HUDEP-2 (cell line): ENCODE data around the gene SLC26A8.
"Not testable (repeated sequence)": the region's sequence is repeated elsewhere in the genome, so short reads cannot be mapped to it uniquely, and the experiment has no call there.

ENCODE experiments used
- DNase-seq, 76 experiments: peaks; one replicate each; lab custom pipeline; 2025; ENCODE audit not compliant: unreplicated experiment in 76 of 76; lab: John Stamatoyannopoulos, UW

Gene SLC26A8

GRCh38 chr6:36025260-36025931, 955 bp upstream of the SLC26A8 start:
- DNase-seq, result peak in 1 of 76 experiments; percentile 25

- peak in 1 of 76 experiments; percentile 15 for DNase-seq
These were observed 4.3 kb downstream of the SLC26A8 start for GRCh38 chr6:36020154-36020553.

DNA sequence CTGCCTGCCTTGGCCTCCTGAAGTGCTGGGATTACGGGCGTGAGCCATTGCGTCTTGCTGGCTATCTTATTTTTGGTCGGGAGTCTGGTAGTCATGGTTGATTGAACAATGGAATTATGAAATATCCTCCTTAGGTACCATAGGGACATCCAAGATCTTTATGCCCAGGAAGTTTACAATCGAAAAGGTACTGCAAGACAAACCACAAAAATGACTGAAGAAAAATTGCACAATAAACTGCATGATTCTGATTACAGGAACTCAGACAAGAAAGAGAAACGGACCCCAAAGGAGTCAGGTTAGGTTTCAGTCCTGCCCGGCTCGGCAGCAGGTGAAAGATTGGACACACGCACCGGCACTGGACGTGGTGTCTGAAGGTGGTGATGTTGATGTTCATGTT, 5.3 kb downstream of the SLC26A8 start:
- DNase-seq, result no peak

- DNase-seq, result no peak
These were observed 6.1 kb downstream of the SLC26A8 start for GRCh38 chr6:36018339-36018738.

DNA sequence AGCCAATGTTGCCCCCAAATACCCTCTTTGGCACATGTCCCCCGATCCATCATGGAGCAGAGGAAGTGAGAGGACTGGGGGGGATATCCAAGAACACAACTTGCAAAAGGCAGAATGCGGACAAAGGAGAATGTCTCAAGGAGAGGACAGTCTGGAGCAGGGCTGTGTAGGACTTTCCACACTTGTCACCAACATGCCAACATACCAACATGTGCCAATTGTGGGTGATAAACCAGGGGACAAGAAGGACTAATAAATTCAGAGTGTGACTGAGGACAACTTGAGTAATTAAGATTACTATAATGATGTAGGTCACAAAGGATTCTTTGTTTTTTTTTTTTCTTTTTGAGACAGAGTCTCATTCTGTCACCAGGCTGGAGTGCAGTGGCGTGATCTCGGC, 8.8 kb downstream of the SLC26A8 start:
- no peak for DNase-seq

- no peak for DNase-seq
These were observed 24.0 kb downstream of the SLC26A8 start for GRCh38 chr6:36000451-36000850.

- DNase-seq, result no peak
These were observed 31.3 kb downstream of the SLC26A8 start for GRCh38 chr6:35993150-35993549.

GRCh38 chr6:35988047-35988446, 36.4 kb downstream of the SLC26A8 start:
- DNase-seq, result not testable (repeated sequence)

DNA sequence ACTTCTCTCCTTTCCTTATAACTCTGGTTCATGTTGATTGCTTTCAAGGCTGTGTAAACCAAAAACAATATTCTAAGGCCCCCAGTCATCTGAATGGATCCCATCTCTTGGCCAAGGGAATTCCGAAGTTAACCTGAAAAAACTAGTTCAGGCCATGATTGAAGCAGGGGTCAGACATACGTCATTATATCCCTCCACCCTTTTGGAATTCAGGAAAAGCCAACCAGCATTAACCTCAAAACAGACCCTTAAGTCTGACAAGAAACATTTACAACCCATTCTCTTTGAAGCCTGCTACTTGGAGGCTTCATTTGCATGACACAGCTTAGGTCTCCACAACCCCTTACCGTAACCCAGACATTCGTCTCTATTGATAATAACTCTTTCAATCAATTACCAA, 39.7 kb downstream of the SLC26A8 start:
- no peak for DNase-seq

DNA sequence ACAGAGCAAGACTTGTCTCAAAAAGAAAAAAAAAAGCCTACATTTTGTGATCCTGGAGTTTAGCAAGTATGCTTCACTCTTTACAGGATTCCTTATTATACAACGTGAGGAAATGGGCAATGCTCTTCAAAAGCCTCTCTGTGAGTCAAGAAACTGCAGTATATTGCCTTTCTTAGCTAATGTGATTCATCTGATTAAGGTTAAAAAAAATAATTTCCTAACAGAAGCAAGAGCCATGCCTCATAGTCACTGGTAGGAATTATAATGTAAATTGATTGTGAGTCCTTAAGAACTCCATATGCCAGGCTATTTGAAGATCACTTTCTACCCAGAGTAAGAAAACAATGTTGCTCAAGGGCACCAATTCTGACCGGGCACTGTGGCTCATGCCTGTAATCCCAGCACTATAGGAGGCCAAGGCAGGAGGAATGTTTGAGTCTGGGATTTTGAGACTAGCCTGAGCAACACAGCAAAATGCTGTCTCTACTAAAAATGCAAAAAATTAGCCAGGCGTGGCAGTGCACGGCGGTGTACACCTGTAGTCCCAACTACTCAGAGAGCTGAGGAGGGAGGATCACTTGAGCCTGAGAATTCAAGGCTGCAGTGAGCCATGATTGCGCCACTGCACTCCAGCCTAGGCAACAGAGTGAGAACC, 43.3 kb downstream of the SLC26A8 start:
- DNase-seq, result no peak

DNA sequence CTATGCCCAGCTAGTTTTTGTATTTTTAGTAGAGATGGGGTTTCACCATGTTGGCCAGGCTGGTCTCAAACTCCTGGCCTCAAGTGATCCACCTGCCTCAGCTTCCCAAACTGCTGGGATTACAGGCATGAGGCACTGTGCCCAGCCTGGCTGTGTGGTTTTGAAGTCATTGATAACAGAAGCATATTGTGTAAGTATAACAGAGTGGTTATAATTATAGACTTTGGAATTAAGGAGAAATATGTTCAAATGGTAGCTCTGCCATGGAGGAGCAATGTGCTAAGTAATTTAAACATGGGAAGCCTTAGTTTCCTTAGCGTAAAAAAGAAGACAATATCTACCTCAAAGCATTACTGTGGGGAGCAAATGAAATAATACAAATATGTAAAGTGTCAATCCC, 44.3 kb downstream of the SLC26A8 start:
- not testable (repeated sequence) for DNase-seq

DNA sequence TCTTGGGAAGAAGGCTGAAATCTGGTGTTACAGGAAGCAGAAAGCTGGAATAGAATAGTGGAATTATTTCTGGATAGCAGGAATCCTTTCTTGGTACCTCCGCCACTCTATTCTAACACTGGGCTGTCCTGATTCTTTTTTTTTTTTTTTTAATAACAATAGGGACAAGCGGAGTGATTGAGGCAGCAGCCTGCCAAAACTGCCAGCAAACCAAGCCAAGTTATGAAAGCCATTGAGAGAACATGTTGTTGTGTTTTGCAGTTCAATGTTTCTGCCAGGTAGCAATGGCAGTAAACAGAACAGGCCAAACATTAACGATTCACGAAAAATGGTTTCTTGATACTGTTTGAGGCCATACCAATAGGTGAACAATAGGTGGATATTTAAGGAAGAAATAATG, 47.1 kb downstream of the SLC26A8 start:
- no peak for DNase-seq

DNA sequence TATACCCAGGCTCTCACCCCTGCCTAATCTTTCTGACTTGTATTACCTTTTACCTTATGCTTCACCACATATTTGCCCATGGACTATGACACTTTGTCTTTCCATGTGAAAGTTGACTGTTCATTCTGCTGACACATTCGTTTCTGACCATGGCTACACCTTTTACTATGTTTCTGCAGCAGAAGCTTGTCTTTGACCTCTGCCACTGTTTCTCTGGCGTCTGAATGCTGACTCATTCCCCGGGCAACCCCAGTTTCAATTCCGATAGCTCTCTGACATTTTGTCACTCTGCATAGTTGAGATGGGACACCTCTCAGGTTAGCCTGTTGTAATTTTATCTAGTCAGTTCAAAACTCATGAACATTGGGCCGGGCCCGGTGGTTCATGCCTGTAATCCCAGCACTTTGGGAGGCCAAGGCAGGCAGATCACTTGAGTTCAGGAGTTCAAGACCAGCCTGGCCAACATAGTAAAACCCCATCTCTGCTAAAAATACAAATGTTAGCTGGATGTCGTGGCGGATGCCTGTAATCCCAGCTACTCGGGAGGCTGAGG, 50.7 kb downstream of the SLC26A8 start:
- no peak for DNase-seq

DNA sequence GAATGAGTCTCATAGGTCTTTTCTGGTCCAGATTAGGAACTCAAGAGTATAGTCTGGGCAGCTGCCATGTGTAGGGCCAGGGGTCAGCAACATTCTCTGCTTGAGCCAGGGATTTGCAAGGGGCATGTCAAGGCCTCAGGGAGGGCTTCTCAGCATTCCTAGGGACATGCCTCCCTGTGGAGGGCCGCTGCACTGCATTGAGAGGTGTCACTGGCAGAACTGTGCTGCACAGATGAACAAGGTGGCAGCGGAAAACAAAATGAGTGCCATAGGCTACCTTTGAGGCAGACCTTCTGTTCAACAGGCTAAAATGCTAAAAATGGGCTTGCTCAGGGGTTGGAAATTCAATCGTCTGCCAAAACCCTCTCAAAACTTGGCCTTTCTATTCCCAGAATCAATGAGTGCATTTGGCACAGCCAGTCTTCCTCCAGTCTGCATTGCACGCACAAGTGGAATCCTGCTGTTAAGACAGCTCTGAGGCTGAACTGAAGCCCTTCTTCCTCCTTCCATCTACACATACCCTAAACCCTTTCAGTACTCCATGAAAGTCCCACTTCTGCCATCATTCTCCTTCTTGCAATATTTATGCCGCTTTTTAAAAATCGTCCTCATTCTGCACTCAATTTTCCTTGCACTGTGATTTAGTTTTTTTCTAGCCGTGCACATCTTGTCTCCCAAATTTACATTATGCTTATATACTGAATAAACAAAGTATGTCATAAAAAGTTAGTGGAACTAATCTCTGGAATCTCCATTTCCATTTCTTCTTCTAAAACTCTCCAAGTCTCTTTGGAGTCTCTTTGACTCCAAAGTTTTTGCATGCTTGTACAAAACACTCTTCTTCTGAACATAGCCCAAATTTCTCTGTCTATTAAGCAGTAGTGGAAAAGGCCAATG, 51.7 kb downstream of the SLC26A8 start:
- no peak for DNase-seq

DNA sequence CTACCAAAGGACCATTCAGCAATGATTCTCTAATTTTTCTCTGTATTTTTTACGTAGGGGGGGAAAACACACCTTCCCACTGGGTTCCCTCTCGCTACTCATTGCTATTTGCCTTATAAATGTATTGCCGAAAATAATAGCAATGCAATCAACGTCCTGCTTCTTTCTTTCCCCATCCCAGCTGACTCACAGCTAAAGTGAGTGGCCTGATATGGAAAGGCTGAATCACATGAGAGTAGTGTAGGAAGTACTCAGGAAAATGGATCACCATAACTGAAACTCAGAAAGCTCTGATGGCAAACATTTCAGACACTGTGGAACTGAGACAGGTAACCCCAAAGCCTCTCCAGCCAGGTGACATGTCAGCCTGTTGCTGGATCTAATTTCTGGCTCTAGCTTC, 54.3 kb downstream of the SLC26A8 start:
- no peak for DNase-seq

DNA sequence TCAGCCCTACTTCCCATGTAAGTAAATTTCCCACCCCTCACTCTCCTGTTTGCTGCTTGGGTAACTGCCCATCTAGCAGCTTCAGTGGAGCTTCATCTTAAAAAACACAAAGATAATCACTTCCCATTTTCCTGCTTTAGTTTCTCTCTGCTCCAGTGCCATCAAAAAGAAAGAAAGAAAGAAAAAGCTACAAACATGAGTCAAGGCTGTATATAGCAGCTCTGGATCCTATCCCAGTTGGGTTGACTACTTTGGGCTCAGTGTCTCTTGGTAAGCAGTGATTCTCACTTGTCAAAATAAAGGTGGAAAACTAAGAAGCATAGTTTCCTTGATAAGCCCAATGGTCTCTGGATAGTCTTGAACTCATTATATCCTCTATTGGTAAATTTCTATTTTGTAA, 54.8 kb downstream of the SLC26A8 start:
- no peak for DNase-seq

GRCh38 chr6:35968821-35969220, 55.6 kb downstream of the SLC26A8 start:
- no peak for DNase-seq

DNA sequence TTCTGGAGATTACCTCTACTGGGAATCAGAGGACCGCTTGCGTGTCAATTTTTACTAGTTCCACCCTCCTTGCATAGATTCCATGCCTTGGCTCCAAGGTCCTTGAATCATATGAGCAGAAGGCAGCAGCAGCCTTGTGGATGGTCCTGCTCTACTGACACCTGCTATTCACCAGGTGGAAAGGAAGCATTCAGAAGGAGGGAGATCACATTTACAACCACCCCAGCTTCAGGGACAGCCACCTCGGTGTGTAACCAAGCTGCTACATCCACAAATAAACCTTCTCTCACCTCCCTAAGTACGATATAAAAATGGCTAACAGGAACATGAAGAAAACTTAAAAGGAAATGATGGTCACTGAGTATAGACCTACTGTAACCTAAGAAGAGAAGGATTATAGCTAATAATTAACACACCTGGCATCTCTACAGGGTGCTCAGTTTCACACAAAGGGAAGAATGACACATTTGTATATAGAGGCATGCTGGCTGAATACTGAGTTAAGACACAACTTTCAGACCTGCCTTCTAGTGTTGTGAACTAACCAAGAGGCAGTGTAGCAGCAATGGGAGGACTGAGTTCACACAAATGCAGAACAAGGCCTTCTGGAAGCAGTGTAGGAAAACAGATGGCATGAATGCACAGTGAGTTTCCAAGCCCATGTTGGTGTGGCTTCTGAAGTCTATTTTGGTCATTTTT, 57.2 kb downstream of the SLC26A8 start:
- DNase-seq, result no peak

GRCh38 chr6:35962779-35963560, 61.5 kb downstream of the SLC26A8 start:
- no peak for DNase-seq

GRCh38 chr6:35960187-35960586, 64.3 kb downstream of the SLC26A8 start:
- DNase-seq, result no peak
